NCI-H1694 treated with DMSO at 0.1 percent for 48 hours (cell line): ENCODE data around the gene SCG3.

Experiments
- DNase-seq: peaks from one replicate; lab custom pipeline; 2025; lab: John Stamatoyannopoulos, UW

Gene SCG3

DNA sequence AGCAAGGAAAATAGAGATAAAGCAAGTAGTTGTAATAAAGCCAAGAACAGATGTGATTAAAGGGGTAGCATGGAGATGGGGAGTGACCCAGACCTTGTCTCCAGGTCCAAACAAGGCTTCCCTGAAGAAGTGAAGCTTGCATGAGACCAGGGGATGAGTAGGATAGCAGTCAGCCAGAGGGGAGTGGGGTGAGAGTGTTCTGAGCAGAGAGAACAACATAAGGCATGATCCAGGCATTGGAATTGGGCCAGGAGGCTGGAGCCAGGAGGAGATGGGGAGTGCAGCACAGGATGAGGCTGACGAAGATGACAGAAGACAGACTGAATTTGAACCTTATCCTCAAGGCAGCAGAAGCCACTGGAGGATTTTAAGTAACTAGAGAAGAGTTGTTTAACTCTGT lies 77.3 kb downstream of the SCG3 start:
- DNase-seq: peak; percentile 60

DNA sequence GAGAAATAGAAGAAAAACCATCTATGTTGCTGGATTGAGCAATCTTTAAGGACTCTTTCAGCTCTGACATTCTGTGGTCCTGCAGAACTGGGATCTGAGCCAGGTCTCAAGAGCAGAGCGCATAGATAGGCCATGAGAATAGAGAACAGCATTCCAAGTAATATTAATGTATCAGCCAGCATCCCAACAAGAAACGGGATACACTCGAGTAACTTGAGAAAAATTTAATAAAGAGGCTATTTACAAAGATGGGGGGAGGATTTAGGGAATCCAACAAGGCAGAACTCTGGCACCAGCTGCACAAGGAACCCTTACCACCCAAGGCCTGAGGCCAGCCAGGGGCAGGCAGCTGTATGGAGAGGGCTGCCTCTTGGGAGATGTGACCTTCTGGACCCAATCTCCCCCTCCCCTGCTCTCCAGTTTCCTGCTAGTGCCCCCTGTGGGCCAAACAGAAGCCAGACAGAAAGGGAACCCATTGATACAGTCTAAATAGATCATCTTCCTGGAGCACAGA lies 78.3 kb downstream of the SCG3 start:
- DNase-seq: peak; percentile 16

DNA sequence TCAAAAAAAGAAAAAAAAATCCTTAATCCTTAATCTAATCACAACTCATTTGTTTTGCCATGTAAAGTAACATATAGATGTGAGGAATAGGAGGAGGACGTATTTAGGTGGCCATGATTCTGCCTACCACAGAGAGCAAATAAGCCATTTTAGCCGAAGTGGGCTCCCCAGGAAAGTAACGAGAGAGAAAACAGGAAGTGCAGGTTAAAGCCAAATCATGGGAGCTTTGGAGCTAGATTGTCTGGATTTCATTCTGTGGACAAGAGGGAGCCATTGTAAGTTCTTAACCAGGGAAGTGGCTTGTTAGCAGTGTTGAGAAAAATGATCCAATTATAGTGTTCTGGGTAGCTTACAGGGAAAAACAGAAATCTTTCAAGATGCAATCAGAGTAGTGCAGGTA lies 79.5 kb downstream of the SCG3 start:
- DNase-seq: no peak

DNA sequence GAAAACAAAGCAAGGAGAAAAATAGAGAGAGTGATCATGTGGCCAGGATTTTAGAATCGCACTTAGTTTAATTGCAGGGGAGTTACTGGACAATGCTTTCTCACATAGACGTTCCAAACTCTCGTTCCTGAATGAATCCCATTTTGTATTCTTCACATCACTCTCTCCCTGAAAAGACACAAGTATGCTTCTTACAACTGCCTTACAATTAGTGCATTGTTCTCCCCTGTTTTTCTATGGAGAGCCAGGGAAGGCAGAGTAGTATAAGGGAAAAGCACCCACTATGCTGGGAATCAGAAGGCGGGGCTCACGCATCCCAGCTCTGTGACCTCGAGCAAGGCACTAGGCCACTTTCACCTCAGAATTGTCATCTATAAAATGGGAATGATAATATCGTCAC lies 84.4 kb downstream of the SCG3 start:
- DNase-seq: no peak

DNA sequence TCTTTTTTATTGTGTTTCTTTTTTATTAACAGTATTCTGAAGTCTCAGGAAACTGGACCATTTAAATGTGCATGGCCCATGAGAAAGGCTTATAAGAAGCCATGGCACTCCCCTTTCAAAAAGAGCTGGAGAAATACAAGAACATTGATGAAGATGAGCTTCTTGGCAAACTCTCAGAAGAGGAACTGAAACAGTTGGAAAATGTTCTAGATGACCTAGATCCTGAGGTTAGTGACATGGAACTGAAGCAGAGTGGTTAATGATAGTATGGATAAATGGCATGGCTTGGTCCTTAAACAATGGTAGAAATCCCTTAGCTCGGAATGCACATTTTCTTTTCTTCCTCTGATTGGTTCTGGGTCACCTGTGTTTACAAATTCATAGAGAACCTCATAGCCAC lies 85.0 kb downstream of the SCG3 start:
- no peak for DNase-seq

DNA sequence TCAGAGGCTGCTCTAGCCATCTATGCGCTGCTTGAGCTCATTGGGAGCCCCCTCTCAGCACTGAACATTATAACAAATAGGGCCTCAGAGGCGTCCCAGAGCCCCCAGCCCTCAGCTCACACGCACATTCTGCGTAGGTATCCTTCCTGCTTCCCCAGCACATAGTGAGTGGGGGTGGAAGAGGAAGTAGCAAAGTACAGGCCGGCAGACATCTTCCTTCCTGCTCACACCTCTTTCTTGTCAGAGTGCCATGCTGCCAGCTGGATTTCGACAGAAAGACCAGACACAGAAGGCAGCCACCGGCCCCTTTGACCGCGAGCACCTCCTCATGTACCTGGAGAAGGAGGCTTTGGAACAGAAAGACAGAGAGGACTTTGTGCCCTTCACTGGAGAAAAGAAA lies 86.7 kb downstream of the SCG3 start:
- no peak for DNase-seq
